ENCODE data around the gene SP100.
"Not testable (repeated sequence)": the region's sequence is repeated elsewhere in the genome, so short reads cannot be mapped to it uniquely, and the experiment has no call there.

Gene SP100

GRCh38 chr2:230416061-230416721, at the start of gene SP100:
TSS of gene SP100 (plus strand) at chr2:230416201. CDS start at chr2:230416297, 96 bp downstream.
- TF ChIP-seq, protein P1, sequence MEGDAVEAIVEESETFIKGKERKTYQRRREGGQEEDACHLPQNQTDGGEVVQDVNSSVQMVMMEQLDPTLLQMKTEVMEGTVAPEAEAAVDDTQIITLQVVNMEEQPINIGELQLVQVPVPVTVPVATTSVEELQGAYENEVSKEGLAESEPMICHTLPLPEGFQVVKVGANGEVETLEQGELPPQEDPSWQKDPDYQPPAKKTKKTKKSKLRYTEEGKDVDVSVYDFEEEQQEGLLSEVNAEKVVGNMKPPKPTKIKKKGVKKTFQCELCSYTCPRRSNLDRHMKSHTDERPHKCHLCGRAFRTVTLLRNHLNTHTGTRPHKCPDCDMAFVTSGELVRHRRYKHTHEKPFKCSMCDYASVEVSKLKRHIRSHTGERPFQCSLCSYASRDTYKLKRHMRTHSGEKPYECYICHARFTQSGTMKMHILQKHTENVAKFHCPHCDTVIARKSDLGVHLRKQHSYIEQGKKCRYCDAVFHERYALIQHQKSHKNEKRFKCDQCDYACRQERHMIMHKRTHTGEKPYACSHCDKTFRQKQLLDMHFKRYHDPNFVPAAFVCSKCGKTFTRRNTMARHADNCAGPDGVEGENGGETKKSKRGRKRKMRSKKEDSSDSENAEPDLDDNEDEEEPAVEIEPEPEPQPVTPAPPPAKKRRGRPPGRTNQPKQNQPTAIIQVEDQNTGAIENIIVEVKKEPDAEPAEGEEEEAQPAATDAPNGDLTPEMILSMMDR (IDR thresholded peaks at IDR 0.05; ENCODE audit: borderline replicate concordance, insufficient read depth, low read depth, low read length), result no peak
- H3K4me3 ChIP-seq (ENCODE audit: low read depth, low read length), result peak within 1 kb of the TSS; percentile 59

- H3K4me3 ChIP-seq (ENCODE audit: low read depth, low read length), result no peak overlapping the region
- TF ChIP-seq, protein P1 (IDR thresholded peaks at IDR 0.05; ENCODE audit: borderline replicate concordance, insufficient read depth, low read depth, low read length), result no peak
These were observed 33.9 kb upstream of the SP100 start for GRCh38 chr2:230382108-230382507.

DNA sequence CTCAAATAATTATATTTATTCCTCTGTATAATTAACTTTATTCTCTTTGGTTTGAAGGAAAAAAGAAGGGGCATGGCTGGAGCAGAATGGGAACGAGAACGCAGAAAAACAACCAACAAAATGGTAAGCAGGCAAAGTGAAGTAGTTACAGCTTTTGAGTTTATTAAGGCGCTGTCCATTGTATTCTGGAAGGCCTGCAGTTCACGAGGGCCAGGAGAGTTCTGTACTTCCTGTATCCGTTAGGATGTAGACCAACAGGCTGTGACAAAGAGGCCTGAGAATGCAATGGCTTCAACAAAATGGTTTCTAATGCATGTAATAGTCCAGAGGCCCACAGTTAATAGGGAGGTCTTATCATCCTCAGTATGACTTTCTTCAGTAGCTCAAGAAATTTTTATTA, 32.5 kb upstream of the SP100 start:
- no peak overlapping the region for H3K4me3 ChIP-seq (ENCODE audit: low read depth, low read length)
- TF ChIP-seq, protein P1 (IDR thresholded peaks at IDR 0.05; ENCODE audit: borderline replicate concordance, insufficient read depth, low read depth, low read length), result no peak

- TF ChIP-seq, protein P1 (IDR thresholded peaks at IDR 0.05; ENCODE audit: borderline replicate concordance, insufficient read depth, low read depth, low read length), result no peak
- no peak overlapping the region for H3K4me3 ChIP-seq (ENCODE audit: low read depth, low read length)
These were observed 31.0 kb upstream of the SP100 start for GRCh38 chr2:230384986-230385385.

GRCh38 chr2:230394301-230394700, 21.7 kb upstream of the SP100 start:
- TF ChIP-seq, protein P1 (IDR thresholded peaks at IDR 0.05; ENCODE audit: borderline replicate concordance, insufficient read depth, low read depth, low read length), result no peak
- H3K4me3 ChIP-seq (ENCODE audit: low read depth, low read length), result no peak overlapping the region

DNA sequence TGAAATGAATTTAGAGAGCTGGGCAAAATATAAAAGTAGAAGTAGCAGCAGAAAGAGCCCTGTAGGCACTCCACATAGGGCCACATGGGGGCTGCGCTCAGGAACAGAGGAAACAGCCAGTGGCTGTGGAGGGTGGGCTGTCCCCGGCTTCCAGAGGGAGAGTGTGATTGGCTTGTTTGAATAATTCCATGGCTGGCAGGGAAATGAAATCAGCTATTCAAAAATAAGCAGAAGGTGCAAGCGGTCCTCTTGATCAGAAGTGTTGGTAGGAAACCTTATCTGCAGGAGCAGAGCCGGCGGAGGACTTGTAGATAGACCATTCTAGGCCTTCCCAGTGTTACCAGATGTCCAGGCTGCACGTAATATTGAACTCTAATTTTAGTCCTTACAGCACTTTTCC, 17.3 kb upstream of the SP100 start:
- H3K4me3 ChIP-seq (ENCODE audit: low read depth, low read length), result not testable (repeated sequence)

DNA sequence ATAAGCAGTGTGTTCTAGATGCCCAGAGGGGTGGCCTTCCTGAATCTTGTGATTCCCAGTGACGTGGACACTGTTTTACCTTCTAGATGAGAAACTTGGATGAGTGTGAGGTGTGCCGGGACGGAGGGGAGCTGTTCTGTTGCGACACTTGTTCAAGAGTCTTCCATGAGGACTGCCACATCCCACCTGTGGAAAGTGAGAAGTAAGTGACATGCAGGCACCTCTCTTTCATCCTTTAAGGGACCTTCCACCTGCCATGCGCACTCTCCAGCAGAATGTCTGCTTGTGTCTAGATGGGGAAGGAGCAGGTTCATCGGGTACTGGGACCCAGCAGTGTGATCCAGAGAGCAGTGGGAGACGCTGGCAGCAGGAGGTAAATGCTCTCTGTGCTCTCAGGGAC, 16.0 kb upstream of the SP100 start:
- TF ChIP-seq, protein P1 (IDR thresholded peaks at IDR 0.05; ENCODE audit: borderline replicate concordance, insufficient read depth, low read depth, low read length), result no peak
- no peak overlapping the region for H3K4me3 ChIP-seq (ENCODE audit: low read depth, low read length)

Measured in GM12875 (cell line).